HepG2 (cell line): Measurements from ENCODE around the gene ANKRD52. TPM values are rescaled to one million over a fixed set of nuclear protein-coding genes. Genes with fewer than 3 reads are reported as not detected.
A peak's percentile ranks its signal among the peaks of the same experiment; 100 is the strongest.

Experiments
- ATAC-seq: fragments of 200-7000 bp; cut with Tn5 transposase; 3 replicates; pipeline ENCODE4 v1.9.1; 2020; ENCODE audit warnings: mild to moderate bottlenecking, moderate library complexity
- BruUV-seq: library from RNA; stranded (reverse); fragments of 400-500 nt; replicated peaks from 2 replicates; lab custom pipeline; 2021; lab: Mats Ljungman, UMichigan
- CTCF ChIA-PET: fragments of 300-600 bp; formaldehyde crosslinking; extraction: SDS; loops from one replicate; lab custom pipeline; 2021; ENCODE audit warnings: low total read pairs, inconsistent platforms, low intra/inter-chr PET ratio; lab: Yijun Ruan, JAX
- POLR2A ChIA-PET: fragments of 350-600 bp; sonication (Branson Sonifier 250); formaldehyde crosslinking; loops from one replicate; lab custom pipeline; 2020; ENCODE audit warnings: antibody characterized with exemption, inconsistent platforms; lab: Yijun Ruan, JAX
- DNase-seq: peaks from one replicate; pipeline ENCODE4 v3.0.0-alpha.2; 2015; ENCODE audit warnings: low spot score
- FAIRE-seq: peaks from 3 replicates; lab custom pipeline; 2011; peaks lifted over from hg19 to GRCh38; lab: Jason Lieb, UNC
- H2AFZ ChIP-seq: one replicate; pipeline ENCODE4 v1.6.1; 2011; ENCODE audit warnings: low read length, inconsistent platforms
- H3K27ac ChIP-seq: fragments of 300-600 bp; 3 replicates; pipeline ENCODE4 v1.8.0; 2011; ENCODE audit warnings: mixed run types, mild to moderate bottlenecking, mixed read lengths, low read length, inconsistent platforms; ENCODE audit not compliant: insufficient read depth; ENCODE audit errors: extremely low read length
- H3K27me3 ChIP-seq, 2 experiments: fragments of 200-600 bp in 1 of 2; 2 replicates in 1 of 2; 3 replicates in 1 of 2; pipeline versions ENCODE4 v1.6.0 to v1.8.0; 2011; ENCODE audit warnings: low read length in 2 of 2, mild to moderate bottlenecking in 2 of 2, moderate library complexity in 2 of 2, inconsistent platforms in 1 of 2; ENCODE audit not compliant: insufficient read depth in 2 of 2, control insufficient read depth in 1 of 2
- H3K36me3 ChIP-seq, 2 experiments: fragments of 200-600 bp in 1 of 2; replicated peaks in 1 of 2; 2 replicates in 1 of 2; 3 replicates in 1 of 2; pipeline versions ENCODE4 v1.5.1 to v1.8.0; 2011; ENCODE audit warnings: low read length in 2 of 2, inconsistent platforms in 1 of 2; ENCODE audit not compliant: insufficient read depth in 2 of 2, control insufficient read depth in 1 of 2
- H3K4me1 ChIP-seq: 2 replicates; pipeline ENCODE4 v1.5.1; 2012; ENCODE audit warnings: low read length, inconsistent platforms; ENCODE audit not compliant: insufficient read depth
- H3K4me2 ChIP-seq: 2 replicates; pipeline ENCODE4 v1.6.0; 2011; ENCODE audit warnings: low read depth, low read length, inconsistent platforms
- H3K4me3 ChIP-seq, 3 experiments: fragments of 200-600 bp in 1 of 3; sonication (generic), shearing (Covaris generic) in 1 of 3; replicated peaks in 1 of 3; 2 replicates each; pipeline ENCODE4 v1.5.1; 2011 to 2016; ENCODE audit warnings: low read length in 3 of 3, inconsistent platforms in 2 of 3, low read depth in 2 of 3, mild to moderate bottlenecking in 2 of 3, control low read depth in 1 of 3, mixed read lengths in 1 of 3; ENCODE audit not compliant: insufficient read depth in 1 of 3
- H3K79me2 ChIP-seq: one replicate; pipeline ENCODE4 v1.6.1; 2011; ENCODE audit warnings: low read length, inconsistent platforms; ENCODE audit not compliant: insufficient read depth
- H3K9ac ChIP-seq: 2 replicates; pipeline ENCODE4 v1.6.0; 2011; ENCODE audit warnings: mild to moderate bottlenecking, low read depth, low read length, inconsistent platforms; ENCODE audit not compliant: insufficient read depth
- H3K9me3 ChIP-seq: 2 replicates; pipeline ENCODE4 v1.5.1; 2012; ENCODE audit warnings: mild to moderate bottlenecking, low read length
- H4K20me1 ChIP-seq: 2 replicates; pipeline ENCODE4 v1.6.0; 2011; ENCODE audit warnings: inconsistent platforms, mild to moderate bottlenecking, low read length, moderate library complexity; ENCODE audit not compliant: insufficient read depth
- DNMT1 ChIP-seq: sonication (generic); formaldehyde crosslinking; IDR thresholded peaks from 2 replicates; pipeline ENCODE4 v1.5.1; 2020; ENCODE audit warnings: mild to moderate bottlenecking, missing genetic modification reagents
- HIC2 ChIP-seq: sonication (generic); formaldehyde crosslinking; IDR thresholded peaks from 2 replicates; pipeline ENCODE4 v1.9.0; 2022; ENCODE audit warnings: low read depth, missing genetic modification reagents
- KDM5B ChIP-seq: sonication (generic); formaldehyde crosslinking; IDR thresholded peaks from 2 replicates; pipeline ENCODE4 v1.4.0; 2020; ENCODE audit warnings: missing genetic modification reagents, mild to moderate bottlenecking, borderline replicate concordance
- MAZ ChIP-seq, 2 experiments: sonication (generic) in 1 of 2; formaldehyde crosslinking in 1 of 2; IDR thresholded peaks; 2 replicates each; pipeline versions ENCODE4 v1.5.0 to v1.6.1; 2012 to 2020; ENCODE audit warnings: low read depth in 2 of 2, mild to moderate bottlenecking in 2 of 2, borderline replicate concordance in 1 of 2, improper control_type of control experiment in 1 of 2, low read length in 1 of 2, missing genetic modification reagents in 1 of 2, moderate library complexity in 1 of 2
- THAP7 ChIP-seq: sonication (generic); formaldehyde crosslinking; IDR thresholded peaks from 2 replicates; pipeline ENCODE4 v1.8.1; 2023; ENCODE audit warnings: mild to moderate bottlenecking, missing genetic modification reagents
- ZBTB44 ChIP-seq: sonication (generic); formaldehyde crosslinking; IDR thresholded peaks from 2 replicates; pipeline ENCODE4 v1.4.0; 2020; ENCODE audit warnings: missing genetic modification reagents
- ZNF225 ChIP-seq: sonication (generic); formaldehyde crosslinking; IDR thresholded peaks from 2 replicates; pipeline ENCODE4 v1.4.0; 2020; ENCODE audit warnings: mild to moderate bottlenecking, missing genetic modification reagents
- ZNF607 ChIP-seq: sonication (generic); formaldehyde crosslinking; IDR thresholded peaks from 2 replicates; pipeline ENCODE4 v1.5.1; 2020; ENCODE audit warnings: missing genetic modification reagents, mild to moderate bottlenecking, borderline replicate concordance
- ZNF687 ChIP-seq: sonication (generic); formaldehyde crosslinking; IDR thresholded peaks from 2 replicates; pipeline ENCODE4 v1.5.1; 2020; ENCODE audit warnings: mild to moderate bottlenecking, missing genetic modification reagents, moderate library complexity
- WGBS: methylation state at CpG from one replicate; pipeline ENCODE4 v1.1.6; 2017; ENCODE audit warnings: low lambda C conversion rate; 5-methylcytosine and 5-hydroxymethylcytosine counted together
- in situ Hi-C: cut with HindIII; loops from 2 replicates; pipeline ENCODE4 v1.10.0; 2017; ENCODE audit warnings: low pct_unique_long_range_greater_than_20kb; ENCODE audit not compliant: extremely low pct_ligation_motif_present
- intact Hi-C: fragments of 100-400 bp; cut with micrococcal nuclease; formaldehyde crosslinking; loops from one replicate; pipeline ENCODE4 v1.10.0; 2022; ENCODE audit not compliant: unreplicated experiment
- polyA plus RNA-seq, 8 experiments: library from polyadenylated mRNA; depleted of rRNA in 3 of 8; stranded (reverse) in 7 of 8; unstranded in 1 of 8; fragments of >200 nt; fragmentation: Illumina TruSeq in 4 of 8; extraction: Trizol in 4 of 8; gene quantifications; 2 replicates each; pipeline versions ENCODE4 v1.2.1 to v1.2.3, GENCODE V29; 2011 to 2016; ENCODE audit warnings: low read depth in 4 of 8, missing spikeins in 1 of 8, mixed read lengths in 1 of 8; ENCODE audit not compliant: insufficient read depth in 1 of 8
- total RNA-seq, 5 experiments: library from RNA; depleted of rRNA; stranded (reverse); fragments of >200 nt; fragmentation: Illumina TruSeq; extraction: Trizol; gene quantifications; 2 replicates each; pipeline ENCODE4 v1.2.3, GENCODE V29; 2016; ENCODE audit warnings: low read depth in 1 of 5

The ANKRD52 gene
- total and polyA plus RNA-seq, 2 of the 13 experiments (the other 11 are each of a cell fraction or from before 2014, with no cell fraction given): 7.8 to 9.2 TPM

- TF ChIP-seq ZBTB44 (CRISPR knock-in tag): 0 out of 2 replicates have a peak, but pooled peaks have one; percentile 31
- TF ChIP-seq, all 625 proteins: peak for 269
Measured at GRCh38 chr12:56221757-56222530, 36.2 kb downstream of the ANKRD52 start, which contains the start of gene RNF41 (continued).

- CTCF ChIA-PET: interaction anchor here (0.7 kb wide), 1 partner anchor 29 kb away, joined by 3 read pairs; no protein-coding TSS in a partner anchor
- Histone ChIP-seq H3K36me3 (peaks cover 0 to 4% of the 10 kb centered on the region in 2 experiments; a peak in 2 of 5 replicates), H3K27me3 (no peaks in the 10 kb centered on the region; a peak in 1 of 5 replicates), H3K79me2 (peaks cover 12% of the 10 kb centered on the region), H3K27ac (peak overlapping the region; percentile 89), H2AFZ (no peak overlapping the region), H3K4me1 (peaks cover 37% of the 10 kb centered on the region), H3K9ac (peak overlapping the region; percentile 90), H4K20me1 (no peaks in the 10 kb centered on the region), H3K9me3 (no peaks in the 10 kb centered on the region), H3K4me2 (peak overlapping the region; percentile 95), H3K4me3 (peak overlapping the region; percentile 91 to 94 (median 91))
- WGBS: under 1% methylated on average over 17 of the region's 21 CpGs
- in situ Hi-C loops: loop anchor here (5.0 kb wide), 1 partner anchor 36 kb away; the partner anchor contains the start of gene ANKRD52
- FAIRE-seq (no peak), ATAC-seq (peak; percentile 29), DNase-seq (no peak)
- POLR2A ChIA-PET: interaction anchor here (0.5 to 3.8 kb wide), 38 partner anchors 10 to 415 kb away, joined by 3 to 96 read pairs (median 6); partner anchors contain the start of genes ANKRD52, CNPY2, COQ10A and CS
- TSS peak; percentile 93 for BruUV-seq
- intact Hi-C loops: loop anchor here (2.0 to 5.0 kb wide), 2 partner anchors 14 to 36 kb away; partner anchors contain the start of gene ANKRD52
- 0 out of 2 replicates have a peak, but pooled peaks have one; percentile 48 for TF ChIP-seq THAP7 (CRISPR knock-in tag)
- 0 out of 2 replicates have a peak, but pooled peaks have one; percentile 13 for TF ChIP-seq HIC2 (CRISPR knock-in tag)
- TF ChIP-seq ZNF607 (CRISPR knock-in tag): no peak
- TF ChIP-seq KDM5B (CRISPR knock-in tag): peak; percentile 1; the same call in 1 of the 2 replicates
- no peak for TF ChIP-seq ZNF687 (CRISPR knock-in tag)
- TF ChIP-seq DNMT1 (CRISPR knock-in tag): 0 out of 2 replicates have a peak, but pooled peaks have one; percentile 20
- peak; percentile 17; the same call in 1 of the 2 replicates for TF ChIP-seq MAZ (IDR thresholded peaks at IDR 0.05; ENCODE audit: borderline replicate concordance, low read depth, low read length)
- TF ChIP-seq MAZ (CRISPR knock-in tag; IDR thresholded peaks at IDR 0.05; ENCODE audit: low read depth): 0 out of 2 replicates have a peak, but pooled peaks have one; percentile 42
- 0 out of 2 replicates have a peak, but pooled peaks have one; percentile 10 for TF ChIP-seq ZNF225
Measured at GRCh38 chr12:56221232-56221756, 36.9 kb downstream of the ANKRD52 start.
